PC-3 (cell line): Measurements from ENCODE around the gene IQSEC1.

Experiments used
- EZH2phosphoT487 ChIP-seq: fragments of 300-600 bp; sonication (generic); IDR thresholded peaks from 2 replicates; pipeline ENCODE4 v1.6.1; 2018; ENCODE audit warnings: mild to moderate bottlenecking, antibody characterized with exemption, low read length, borderline replicate concordance
- TF ChIP-seq, protein P1 (sequence below): fragments of 300-600 bp; sonication (generic); conservative IDR thresholded peaks from 2 replicates; pipeline ENCODE4 v1.5.1; 2017; ENCODE audit warnings: antibody characterized with exemption, low read depth, mild to moderate bottlenecking, low read length

DNA sequence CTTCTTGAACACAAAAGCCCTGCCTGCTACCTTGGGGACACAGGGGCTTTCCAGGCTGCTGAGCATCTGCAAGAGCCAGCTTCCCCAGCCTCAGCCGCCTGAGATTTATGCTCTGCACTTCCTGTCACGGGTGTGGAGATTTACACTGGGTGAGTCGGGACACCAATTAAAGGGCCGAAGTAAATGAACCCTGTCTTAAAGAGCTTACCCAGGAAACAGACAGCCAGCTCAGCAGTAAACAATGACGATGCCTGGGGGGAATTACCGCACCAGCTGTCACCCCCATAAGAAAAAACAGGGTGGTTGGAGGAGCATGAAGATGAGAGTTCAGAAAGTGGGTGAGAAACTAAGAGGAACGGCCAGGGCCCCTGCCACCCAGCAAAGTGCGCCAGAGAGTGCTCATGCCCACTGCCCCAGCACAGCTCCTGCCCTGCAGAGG lies 37.5 kb upstream of the IQSEC1 start:
- TF ChIP-seq EZH2phosphoT487, result no peak
- TF ChIP-seq, protein P1, sequence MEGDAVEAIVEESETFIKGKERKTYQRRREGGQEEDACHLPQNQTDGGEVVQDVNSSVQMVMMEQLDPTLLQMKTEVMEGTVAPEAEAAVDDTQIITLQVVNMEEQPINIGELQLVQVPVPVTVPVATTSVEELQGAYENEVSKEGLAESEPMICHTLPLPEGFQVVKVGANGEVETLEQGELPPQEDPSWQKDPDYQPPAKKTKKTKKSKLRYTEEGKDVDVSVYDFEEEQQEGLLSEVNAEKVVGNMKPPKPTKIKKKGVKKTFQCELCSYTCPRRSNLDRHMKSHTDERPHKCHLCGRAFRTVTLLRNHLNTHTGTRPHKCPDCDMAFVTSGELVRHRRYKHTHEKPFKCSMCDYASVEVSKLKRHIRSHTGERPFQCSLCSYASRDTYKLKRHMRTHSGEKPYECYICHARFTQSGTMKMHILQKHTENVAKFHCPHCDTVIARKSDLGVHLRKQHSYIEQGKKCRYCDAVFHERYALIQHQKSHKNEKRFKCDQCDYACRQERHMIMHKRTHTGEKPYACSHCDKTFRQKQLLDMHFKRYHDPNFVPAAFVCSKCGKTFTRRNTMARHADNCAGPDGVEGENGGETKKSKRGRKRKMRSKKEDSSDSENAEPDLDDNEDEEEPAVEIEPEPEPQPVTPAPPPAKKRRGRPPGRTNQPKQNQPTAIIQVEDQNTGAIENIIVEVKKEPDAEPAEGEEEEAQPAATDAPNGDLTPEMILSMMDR, result no peak
